ENCODE results near the gene HESX1. TPM values are rescaled to one million over a fixed set of nuclear protein-coding genes. Genes with fewer than 3 reads are reported as not detected.

HESX1 gene
- total and polyA plus RNA-seq, 7 experiments from 2014 or later, result 0.40 TPM; not detected in 6

- ATAC-seq, result no peak
Observed at GRCh38 chr3:57151749-57152148, 48.0 kb downstream of the HESX1 start.

GRCh38 chr3:57151021-57151449, 48.7 kb downstream of the HESX1 start:
- POLR2A ChIA-PET, result no interaction called here
- Mint-ChIP-seq H3K4me1 (no peaks in the 10 kb centered on the region), H3K27ac (no peak overlapping the region), H3K36me3 (no peaks in the 10 kb centered on the region), H3K9me3 (no peaks in the 10 kb centered on the region), H3K4me3 (no peak overlapping the region), H3K27me3 (peaks cover 17 to 57% (median 27%) of the 10 kb centered on the region in 5 donors)
- H3K9me3 ChIP-seq (ENCODE audit: control insufficient read depth in 2 of 3, low read length in 3 of 3), result no peaks in the 10 kb centered on the region
- no peak overlapping the region for H3K27ac ChIP-seq (ENCODE audit: low read depth, low read length)
- H3K4me3 ChIP-seq (ENCODE audit: low read length), result no peak overlapping the region
- no peaks in the 10 kb centered on the region for H3K4me1 ChIP-seq (ENCODE audit: control insufficient read depth in 2 of 2, insufficient read depth in 2 of 2, low read length in 2 of 2)
- H3K36me3 ChIP-seq (ENCODE audit: control insufficient read depth in 2 of 3, insufficient read depth in 3 of 3, low read length in 3 of 3), result no peaks in the 10 kb centered on the region
- DNase-seq (no peak), ATAC-seq (no peak)
- intact Hi-C loops (cut with micrococcal nuclease), result no loop called here
- CTCF ChIA-PET, result no interaction called here
- no peaks in the 10 kb centered on the region for H3K27me3 ChIP-seq (ENCODE audit: control insufficient read depth in 2 of 2, insufficient read depth in 2 of 2, low read length in 2 of 2)

More at GRCh38 chr3:57151749-57152148, 48.0 kb downstream of the HESX1 start:
- Mint-ChIP-seq H3K27me3 (peaks cover 22 to 62% (median 32%) of the 10 kb centered on the region in 5 donors), H3K36me3 (no peaks in the 10 kb centered on the region), H3K4me3 (no peak overlapping the region), H3K27ac (no peak overlapping the region), H3K4me1 (no peaks in the 10 kb centered on the region), H3K9me3 (no peaks in the 10 kb centered on the region)
- no peaks in the 10 kb centered on the region for H3K4me1 ChIP-seq (ENCODE audit: control insufficient read depth in 2 of 2, insufficient read depth in 2 of 2, low read length in 2 of 2)
- no peaks in the 10 kb centered on the region for H3K27me3 ChIP-seq (ENCODE audit: control insufficient read depth in 2 of 2, insufficient read depth in 2 of 2, low read length in 2 of 2)
- H3K4me3 ChIP-seq (ENCODE audit: low read length), result no peak overlapping the region
- H3K36me3 ChIP-seq (ENCODE audit: control insufficient read depth in 2 of 3, insufficient read depth in 3 of 3, low read length in 3 of 3), result no peaks in the 10 kb centered on the region
- no peaks in the 10 kb centered on the region for H3K9me3 ChIP-seq (ENCODE audit: control insufficient read depth in 2 of 3, low read length in 3 of 3)
- ChIA-PET POLR2A (no interaction called here), CTCF (no interaction called here)
- no peak overlapping the region for H3K27ac ChIP-seq (ENCODE audit: low read depth, low read length)
- intact Hi-C loops (cut with micrococcal nuclease), result no loop called here
- no peak for DNase-seq

- POLR2A ChIA-PET, result no interaction called here
- H3K4me1 ChIP-seq (ENCODE audit: control insufficient read depth in 2 of 2, insufficient read depth in 2 of 2, low read length in 2 of 2), result no peaks in the 10 kb centered on the region
- no peak overlapping the region for H3K4me3 Mint-ChIP-seq
- H3K27ac Mint-ChIP-seq, result no peak overlapping the region
- no peaks in the 10 kb centered on the region for H3K27me3 ChIP-seq (ENCODE audit: control insufficient read depth in 2 of 2, insufficient read depth in 2 of 2, low read length in 2 of 2)
- peaks cover 17 to 52% (median 28%) of the 10 kb centered on the region in 5 donors for H3K27me3 Mint-ChIP-seq
- no peaks in the 10 kb centered on the region for H3K9me3 ChIP-seq (ENCODE audit: control insufficient read depth in 2 of 3, low read length in 3 of 3)
- H3K4me3 ChIP-seq (ENCODE audit: low read length), result no peak overlapping the region
- DNase-seq (no peak), ATAC-seq (no peak)
- no peaks in the 10 kb centered on the region for H3K36me3 ChIP-seq (ENCODE audit: control insufficient read depth in 2 of 3, insufficient read depth in 3 of 3, low read length in 3 of 3)
- no peak overlapping the region for H3K27ac ChIP-seq (ENCODE audit: low read depth, low read length)
- CTCF ChIA-PET, result no interaction called here
- no peaks in the 10 kb centered on the region for H3K4me1 Mint-ChIP-seq
- no peaks in the 10 kb centered on the region for H3K9me3 Mint-ChIP-seq
- H3K36me3 Mint-ChIP-seq, result no peaks in the 10 kb centered on the region
- intact Hi-C loops (cut with micrococcal nuclease), result no loop called here
Observed at GRCh38 chr3:57150113-57150581, 49.6 kb downstream of the HESX1 start.

Other genes starting within 250 kb of the HESX1 start
- not detected for gene SPATA12, start 139.3 kb downstream of the HESX1 start, total RNA-seq
- not detected for gene SPATA12, start 139.3 kb downstream of the HESX1 start, polyA plus RNA-seq
- gene IL17RD, start 34.6 kb downstream of the HESX1 start, total RNA-seq, result under 1 TPM in 2 of 5 experiments, not detected in 3; 0.03 to 0.05 TPM
- gene IL17RD, start 34.6 kb downstream of the HESX1 start, polyA plus RNA-seq, result not detected
- gene APPL1, start 27.8 kb upstream of the HESX1 start, total RNA-seq, result 10 to 100 TPM; 25.4 to 42.1 (median 29.2) TPM
- gene APPL1, start 27.8 kb upstream of the HESX1 start, polyA plus RNA-seq, result 10 to 100 TPM; 37.4 to 58.8 TPM
- gene ASB14, start 92.7 kb upstream of the HESX1 start, total RNA-seq, result not detected
- under 1 TPM; 0.30 to 0.66 TPM for gene ASB14, start 92.7 kb upstream of the HESX1 start, polyA plus RNA-seq